Measurements from ENCODE around the gene STT3B. TPM values are rescaled to one million over a fixed set of nuclear protein-coding genes. Genes with fewer than 3 reads are reported as not detected.
"Not testable (repeated sequence)": the region's sequence is repeated elsewhere in the genome, so short reads cannot be mapped to it uniquely, and the experiment has no call there.

STT3B gene
- 116 TPM for polyA plus RNA-seq (2013, experiment 1 of 2; ENCODE audit: insufficient read length)
- 115 TPM for polyA plus RNA-seq (2013, experiment 2 of 2; ENCODE audit: insufficient read length)

DNA sequence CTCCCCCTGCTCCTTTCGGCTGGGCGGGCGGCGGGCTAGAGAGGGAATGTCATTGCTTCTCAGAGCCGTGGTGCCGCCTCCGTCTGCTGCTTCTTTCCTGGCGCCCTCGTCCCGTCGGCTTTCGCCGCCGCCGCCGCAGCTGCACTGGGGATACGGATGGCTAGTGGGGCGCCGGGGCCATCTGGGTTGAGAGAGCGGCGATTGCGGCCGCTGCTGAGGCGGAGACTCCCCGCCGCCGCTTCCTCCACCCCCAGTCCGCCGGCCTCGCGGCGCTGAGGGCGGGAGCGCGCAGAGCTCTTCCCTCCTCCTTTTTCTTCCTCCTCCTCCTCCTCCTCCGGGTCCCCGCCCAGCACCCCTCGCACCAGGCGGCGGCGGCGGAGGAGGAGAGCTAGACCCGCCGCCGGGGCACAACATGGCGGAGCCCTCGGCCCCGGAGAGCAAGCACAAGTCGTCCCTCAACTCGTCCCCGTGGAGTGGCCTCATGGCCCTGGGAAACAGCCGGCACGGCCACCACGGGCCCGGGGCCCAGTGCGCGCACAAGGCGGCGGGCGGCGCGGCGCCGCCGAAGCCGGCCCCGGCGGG lies at the start of gene STT3B:
Gene STT3B (plus strand): TSS at position 339 of the 582 bp plus-strand sequence. CDS start 74 bp downstream, at position 413.
- peak; percentile 89 for DNase-seq

DNA sequence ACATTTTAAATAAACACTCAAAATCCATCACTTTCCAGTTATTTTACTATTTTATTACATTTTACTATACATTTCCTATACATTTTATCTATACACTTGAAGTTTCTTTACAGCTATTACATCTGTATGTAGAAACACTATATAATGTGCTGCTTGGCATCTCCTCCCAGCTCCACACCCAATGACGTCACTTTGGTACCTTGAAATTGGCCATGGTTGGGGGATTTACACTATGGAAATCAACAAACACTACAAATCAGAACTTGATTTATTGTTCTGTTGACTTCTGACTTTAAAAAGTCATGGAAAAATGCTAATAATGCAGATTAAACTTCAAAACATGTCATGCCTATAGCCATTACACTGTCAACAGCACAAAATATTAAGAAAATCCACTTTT lies 48.9 kb upstream of the STT3B start:
- DNase-seq, result no peak

DNA sequence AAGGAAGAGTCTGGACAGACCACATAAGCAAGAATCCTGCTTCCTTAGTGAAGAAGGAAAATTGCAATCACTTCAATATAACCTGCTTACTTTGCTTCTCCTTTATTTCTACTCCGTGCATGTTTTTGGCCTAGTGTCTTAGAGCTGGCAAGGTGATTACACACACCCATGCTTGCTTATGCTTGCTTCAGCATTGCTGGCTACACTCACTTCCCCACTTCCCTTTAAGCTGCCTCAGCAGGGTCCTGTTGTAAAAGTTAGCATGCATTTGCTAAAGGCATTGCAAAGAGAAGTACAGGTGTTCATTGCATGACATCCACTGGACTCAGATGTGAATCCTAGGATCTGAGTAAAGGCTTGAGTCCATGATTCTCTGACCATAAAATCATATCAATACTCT lies 47.5 kb upstream of the STT3B start:
- DNase-seq, result no peak

DNA sequence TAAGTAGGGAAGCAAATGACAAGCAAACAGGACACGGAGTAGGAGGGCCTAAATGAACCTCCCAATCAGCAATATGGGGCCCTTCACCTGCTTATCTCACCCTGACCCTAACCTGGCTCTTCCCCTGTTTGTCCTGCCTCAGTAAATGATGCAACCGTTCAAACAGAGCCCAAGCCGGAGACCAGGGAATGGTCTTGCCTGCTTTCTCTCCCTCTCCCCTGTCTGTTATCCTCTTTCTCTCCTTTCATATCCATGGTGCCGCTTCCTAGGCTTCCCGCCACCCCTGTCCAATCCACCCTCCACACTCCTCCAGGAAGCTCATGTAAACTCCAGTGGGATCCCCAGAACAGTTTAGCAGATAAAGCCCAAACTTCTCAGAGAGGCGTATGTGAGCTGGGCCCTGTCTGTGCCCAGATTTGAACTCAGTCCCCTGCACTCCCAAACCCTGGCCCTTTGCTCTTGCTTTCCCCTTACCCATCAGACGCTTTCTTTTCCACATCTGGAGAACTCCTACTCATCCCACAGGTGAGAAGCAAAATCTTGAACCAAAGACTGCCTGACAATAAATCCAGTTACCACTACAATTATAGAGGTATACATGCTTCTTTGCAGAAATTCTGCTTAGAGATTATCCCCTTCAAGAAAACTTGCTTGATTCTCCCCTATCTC lies 45.7 kb upstream of the STT3B start:
- DNase-seq, result no peak

DNA sequence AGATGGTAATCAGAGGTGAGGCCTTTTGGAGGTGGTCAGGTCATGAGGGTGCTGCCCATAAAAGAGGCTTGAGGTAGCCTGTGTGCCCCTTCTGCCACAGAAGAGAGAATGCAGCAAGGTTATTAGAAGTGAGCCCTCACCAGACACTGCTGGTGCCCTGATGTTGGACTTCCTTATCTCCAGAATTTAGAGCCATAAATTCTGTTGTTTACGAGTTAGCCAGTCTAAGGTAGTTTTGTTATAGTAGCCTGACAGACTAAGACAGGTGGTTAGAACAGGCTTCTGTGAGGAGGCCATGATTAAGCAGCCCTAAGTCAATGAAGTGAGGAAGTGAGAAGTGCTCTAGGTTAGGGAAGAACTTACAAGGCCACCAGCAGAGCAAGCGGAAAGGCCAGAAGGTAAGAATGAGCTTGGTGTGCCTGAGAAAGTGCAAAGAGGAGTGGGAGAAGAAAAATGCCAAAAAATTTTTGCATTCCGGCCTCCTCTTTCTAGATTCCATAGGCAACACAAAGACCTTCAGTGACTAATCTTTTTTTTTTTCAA lies 44.2 kb upstream of the STT3B start:
- DNase-seq, result no peak

DNA sequence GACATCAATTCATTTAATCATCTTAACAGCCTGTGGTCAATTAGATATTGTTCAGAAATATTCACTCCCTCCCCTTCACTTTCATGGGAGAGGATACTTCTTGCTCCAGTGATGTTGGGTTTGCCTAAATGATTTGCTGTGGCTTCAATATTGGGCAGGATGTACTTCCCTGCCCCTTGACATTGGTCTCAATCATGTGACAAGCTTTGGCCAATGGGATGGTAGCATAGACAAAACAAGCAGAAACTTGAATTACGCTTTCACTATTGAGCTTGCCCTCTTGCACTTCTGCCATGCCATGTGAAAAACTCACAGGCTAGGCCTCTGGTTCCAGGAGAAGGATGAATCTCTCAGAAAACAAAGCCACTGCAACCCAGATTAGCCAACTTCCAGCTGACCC lies 42.2 kb upstream of the STT3B start:
- no peak for DNase-seq

DNA sequence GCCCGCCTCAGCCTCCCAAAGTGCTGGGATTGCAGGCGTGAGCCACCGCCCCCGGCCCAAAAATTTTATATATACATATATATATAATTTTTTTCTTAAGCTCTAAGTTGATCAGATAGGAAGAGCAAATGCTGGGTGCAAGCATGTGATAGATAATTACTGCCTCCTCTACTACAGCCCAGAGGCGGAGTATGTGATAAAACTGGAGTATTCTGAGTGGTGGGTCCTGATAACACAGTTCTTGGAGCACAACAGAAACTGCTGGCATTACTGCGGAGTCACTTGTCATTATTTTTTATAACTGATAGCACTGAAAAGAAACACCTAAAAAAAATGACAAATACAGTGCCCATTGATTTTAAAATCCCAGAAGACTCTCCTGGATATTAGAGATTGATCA lies 41.1 kb upstream of the STT3B start:
- DNase-seq, result no peak

DNA sequence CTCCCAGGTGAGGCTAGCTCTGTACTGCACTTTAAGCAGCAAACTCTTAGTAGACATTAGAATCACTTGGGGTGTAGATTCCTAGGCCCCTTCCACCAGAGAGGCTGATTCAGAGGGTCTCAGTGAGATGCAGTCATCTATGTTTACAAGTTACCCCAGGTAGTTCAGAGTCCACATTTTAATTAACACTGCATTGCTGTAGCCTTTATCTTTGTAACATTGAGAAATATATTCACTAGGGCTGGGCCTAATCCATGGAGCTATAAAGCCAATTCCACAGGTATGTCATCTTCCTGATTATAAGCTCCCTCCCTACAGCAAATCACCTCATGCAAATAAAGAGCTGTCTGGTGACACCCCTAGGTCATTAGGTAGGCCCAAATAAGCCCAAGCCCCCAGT lies 39.6 kb upstream of the STT3B start:
- no peak for DNase-seq

DNA sequence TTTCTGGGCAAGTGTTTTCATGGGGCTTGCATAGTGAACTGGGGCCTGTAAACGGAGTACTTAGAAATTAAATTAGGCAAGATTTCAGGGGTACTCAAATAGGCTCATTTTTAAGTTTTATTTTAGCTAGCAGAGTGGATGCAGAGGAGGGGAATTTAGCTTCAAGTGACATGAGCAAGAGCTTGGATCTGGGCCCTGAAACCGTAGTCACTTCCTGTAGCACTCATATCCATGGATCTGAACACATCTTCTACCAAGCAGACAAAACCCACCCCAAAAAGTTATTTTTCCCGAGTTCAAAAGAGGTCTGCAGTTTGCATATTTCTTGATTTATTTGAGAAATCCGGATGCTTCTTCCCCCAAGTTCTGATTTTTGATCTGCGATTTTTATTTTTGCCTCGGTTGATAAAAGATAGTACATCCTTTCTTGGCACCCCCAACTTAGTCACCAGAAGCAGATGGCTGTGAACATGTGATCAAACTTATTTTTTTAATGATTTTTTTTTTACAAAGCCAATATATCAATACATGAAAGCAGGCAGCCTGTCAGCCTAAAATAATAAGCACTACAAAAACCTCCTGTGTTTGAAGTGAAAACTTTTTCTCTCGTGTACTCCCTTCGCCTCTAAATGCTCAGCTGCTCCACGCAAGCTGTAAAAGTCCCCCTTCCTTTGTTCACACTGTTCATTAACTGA lies 36.6 kb upstream of the STT3B start:
- DNase-seq, result peak; percentile 50

DNA sequence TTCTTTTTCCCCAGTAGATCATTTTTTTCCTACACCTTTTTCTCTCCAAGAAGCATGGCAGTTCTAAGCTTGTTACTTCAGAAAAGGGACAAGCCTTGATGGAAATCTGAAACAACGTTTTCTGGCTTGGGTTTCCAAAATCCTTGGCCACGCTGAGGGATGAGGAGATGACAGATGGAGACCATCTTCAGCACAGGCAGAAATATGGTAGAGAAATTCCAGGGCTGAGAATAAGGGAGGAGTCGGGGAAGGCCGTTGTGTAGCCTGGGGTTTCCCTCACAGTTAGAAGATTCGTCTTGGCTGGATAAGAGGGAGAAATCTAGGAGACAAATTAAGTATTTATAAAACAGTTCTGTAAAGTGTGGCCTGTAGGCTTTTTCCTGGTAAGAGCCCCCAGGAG lies 33.9 kb upstream of the STT3B start:
- no peak for DNase-seq

DNA sequence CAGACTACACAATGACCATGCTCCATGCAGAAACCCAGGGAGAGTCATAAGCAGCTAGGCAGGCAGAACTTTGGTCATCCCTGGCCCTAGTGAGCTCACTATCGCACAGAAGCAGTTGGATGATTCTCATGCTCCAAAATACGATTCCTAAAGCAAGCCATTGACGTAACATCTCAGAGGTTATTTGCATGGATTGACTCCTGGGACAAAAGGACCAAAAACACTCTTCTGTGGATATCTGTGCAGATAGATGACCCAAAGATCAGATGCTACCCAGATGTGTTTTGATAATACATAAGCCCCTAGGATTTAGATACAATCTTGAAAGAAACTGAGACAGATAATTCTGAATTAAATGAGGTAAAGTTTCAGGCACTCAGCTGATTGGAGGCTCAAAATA lies 33.4 kb upstream of the STT3B start:
- no peak for DNase-seq

DNA sequence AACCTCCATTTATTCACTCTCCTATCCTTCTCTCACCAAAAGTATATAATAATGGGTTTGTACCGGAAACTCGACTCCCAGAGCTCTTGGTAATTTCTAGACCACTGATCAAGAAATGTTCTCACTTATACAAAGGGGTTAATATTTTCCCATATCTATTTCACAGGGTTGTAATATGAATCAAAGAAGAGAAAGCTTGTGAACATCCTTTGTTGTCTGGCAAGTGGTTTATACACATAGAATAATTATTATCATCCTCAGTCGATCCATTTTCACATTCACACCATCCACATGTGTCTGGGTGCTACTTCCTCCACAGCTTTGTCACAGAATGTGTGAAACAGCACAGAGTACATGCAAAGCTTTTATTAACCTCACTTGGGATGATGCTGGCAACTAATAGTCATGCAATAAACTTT lies 29.9 kb upstream of the STT3B start:
- no peak for DNase-seq

DNA sequence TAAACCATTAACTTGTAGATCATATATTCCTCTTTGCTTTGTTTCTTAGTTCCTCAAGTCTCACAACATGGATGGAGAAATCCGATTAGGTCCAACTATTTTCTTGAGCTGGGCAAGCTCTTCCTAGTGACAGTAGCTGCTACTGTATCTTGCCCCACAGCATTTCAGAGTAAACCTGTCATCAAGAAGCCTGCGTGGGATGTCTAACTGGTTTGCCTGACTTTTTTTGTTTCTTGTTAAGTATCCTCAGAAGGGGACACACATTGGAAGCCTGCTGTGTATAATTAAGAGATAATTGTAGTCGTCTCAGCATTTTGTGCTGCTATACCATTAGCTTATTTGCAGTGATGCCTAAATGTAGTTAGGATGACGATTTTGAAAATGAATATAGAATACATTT lies 29.3 kb upstream of the STT3B start:
- no peak for DNase-seq

DNA sequence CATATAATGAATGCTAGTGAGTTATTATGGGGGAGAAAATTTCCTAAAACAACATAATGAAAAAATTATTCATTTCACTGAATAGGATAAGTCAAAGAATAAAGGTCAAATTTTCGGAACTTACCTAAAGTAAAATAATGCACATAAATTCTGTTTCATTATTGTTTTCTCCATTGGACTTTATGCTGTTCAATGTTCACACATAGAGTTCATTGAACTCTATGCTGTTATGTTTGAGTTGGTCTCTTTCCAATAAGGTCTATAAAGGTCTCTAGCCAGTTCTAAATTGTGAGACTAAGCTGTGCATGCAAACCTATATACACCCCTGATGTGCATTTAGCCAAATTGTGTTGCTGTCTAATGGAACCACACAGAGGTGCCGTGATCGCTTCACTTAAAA lies 28.5 kb upstream of the STT3B start:
- DNase-seq, result no peak

DNA sequence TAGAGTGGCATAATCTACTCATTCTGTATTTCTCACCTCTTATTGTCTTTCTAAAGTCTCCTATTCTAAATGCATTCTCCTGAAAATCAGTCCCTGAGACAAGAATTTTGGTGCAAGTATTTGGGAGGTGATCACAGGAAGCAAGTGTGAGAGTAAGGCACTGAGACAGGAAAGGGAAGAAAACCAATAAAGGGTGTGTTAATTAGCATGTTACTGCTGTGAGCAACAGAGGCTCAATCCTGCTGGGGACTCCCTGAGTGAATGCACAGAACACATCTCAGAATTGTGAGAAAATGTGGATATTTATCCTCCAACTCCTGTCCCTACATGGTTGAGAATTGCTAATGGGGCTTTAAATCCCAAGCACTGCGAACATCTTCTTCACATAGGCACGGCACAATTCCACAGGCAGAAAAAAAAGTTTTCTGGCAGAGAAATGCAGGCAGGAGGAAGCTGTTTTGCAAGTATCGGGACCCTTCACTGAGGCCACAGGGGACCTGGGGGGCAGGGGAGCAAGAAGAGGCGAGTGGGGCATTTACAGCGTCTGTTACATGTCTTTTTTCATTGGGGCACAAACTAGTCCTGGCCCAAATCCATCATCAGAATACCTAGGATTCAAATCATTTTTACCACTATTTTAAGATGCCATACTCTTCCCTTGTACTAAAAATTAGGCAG lies 27.2 kb upstream of the STT3B start:
- no peak for DNase-seq

DNA sequence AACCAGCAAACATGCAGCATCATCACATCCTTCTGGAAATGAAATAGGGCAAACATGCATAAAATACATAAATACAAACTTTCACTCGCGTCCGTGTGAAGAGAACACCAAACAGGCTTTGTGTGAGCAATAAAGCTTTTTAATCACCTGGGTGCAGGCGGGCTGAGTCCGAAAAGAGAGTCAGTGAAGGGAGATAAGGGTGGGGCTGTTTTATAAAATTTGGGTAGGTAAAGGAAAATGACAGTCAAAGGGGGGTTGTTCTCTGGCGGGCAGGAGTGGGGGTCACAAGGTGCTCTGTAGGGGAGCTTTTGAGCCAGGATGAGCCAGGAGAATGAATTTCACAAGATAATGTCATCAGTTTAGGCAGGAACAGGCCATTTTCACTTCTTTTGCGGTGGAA lies 26.2 kb upstream of the STT3B start:
- DNase-seq, result not testable (repeated sequence)

DNA sequence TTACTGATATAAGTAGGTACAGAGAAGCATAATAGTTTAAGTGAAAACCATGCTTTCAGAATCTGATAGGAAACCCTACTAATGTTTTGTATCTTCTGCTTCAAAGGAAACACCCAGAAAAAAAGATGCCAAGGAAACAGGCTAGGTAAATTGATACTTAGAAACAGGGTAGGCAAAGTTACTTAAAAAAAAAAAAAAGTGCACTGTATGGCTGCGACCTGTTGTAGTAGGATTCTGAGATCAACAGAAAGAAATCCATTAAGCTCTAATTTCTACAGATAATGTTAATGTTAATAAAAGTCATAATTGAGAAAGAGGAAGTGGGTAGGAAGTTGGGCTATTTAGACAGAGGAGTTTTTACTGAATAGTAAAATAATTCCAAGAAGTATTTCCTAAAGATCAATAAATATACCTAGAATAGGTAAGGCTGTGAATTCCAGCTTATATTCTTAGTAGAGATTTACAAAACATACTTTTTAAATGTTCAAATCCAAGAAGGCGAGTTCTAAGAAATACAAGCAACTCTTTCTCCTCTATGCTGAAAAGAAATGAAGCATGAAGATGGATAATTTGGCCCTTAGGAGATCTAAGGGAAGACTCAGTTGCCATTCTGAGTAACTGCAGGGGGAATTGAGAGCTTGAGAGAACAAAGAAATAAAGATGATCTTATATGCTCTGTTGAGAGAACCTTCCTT lies 24.1 kb upstream of the STT3B start:
- no peak for DNase-seq

DNA sequence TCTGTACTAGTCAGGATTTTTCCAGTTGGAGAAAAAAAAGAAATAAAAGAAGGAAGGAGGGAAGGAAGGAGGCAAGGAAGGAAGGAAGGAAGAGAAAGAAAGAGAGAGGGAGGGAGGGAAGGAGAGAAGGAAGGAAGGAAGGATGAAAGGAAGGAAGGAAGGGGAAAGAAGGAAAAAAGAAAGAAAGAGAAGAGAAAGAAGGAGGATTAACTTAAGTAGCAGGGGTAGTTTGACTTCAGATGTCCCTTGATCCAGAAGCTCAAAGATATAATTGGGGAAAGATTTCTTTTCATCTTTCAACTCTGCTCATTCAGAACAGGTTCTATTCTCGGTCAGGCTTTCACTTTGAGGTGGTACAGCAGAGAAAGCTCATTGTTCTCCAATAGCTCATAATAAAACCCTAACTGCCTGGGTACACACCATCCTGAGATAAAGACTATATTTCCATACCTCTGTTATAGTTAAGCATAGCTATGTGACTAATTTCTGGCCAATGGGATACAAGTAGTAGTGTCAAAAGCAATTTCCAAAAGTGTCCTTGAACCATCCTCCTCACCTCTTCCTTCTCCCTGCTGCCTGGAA lies 23.5 kb upstream of the STT3B start:
- no peak for DNase-seq

DNA sequence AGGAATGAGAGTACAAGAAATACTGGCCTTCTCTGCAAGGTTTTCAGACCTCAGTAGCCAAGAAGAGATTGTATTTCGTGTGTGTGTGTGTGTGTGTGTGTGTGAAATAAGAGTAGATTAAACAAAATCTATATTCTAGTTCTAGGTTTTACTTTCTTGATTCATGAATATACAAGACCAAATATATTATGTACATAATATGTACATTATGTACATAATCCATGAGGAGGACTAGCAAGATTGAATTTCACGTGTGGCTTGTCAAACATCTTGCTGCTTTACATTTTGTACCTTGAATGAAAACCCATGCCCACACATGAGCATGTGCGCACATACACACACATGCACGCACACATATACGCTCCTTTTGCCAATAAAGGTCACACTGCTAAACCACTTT lies 18.2 kb upstream of the STT3B start:
- DNase-seq, result no peak

DNA sequence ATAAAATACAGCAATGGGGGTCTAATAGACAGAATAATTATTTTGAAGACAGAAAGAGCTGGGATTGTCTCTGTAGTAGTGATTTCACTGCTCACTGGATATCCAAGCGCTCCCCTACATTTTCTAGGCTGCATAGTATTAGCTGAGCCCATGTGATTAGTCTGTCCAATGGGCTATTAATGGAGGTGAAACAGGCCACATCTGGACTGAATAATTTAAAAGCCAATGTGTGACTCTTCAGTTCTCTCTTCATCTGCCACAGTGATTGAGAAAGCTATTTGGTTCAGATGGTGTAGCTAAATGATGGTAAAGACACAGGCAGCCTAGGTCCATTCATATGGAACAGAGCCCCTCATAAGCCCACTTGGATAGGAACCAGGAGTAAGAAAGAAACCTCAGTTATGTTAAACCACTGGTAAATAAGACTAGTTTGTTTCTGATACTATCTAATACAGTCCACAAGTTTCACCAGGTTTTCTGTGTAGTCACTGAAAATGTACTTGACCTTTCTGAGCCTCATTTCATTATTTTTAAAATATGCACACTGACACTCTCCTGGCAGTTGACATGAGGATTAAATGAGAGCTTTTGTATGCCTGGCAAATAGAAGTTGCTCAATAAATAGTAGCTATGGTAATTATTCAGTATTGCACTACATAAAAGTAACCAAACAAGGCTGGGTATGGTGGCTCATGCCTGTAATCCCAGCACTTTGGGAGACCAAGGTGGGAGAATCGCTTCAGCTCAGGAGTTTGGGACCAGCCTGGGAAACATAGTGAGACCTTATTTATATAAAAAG lies 17.0 kb upstream of the STT3B start:
- no peak for DNase-seq

DNA sequence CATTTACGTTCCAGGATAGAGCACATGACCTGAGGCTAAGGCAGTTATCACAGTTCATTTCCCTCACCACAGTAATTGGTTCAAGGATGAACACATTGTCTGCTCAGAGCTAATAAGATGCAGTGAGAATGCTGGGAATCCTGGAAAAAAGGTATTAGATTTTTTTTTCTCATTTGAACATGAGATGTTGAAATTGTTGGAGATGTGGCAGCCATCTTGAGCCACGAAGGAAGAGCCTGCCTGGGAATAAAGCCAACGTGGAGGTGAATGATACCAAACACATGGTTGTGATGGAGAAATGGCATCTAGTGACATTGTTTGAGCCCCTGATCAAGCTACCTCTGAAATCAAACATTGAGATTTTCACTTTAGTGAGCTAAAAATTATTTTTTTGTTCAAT lies 16.0 kb upstream of the STT3B start:
- DNase-seq, result no peak

Measured in fibroblast of skin of abdomen (primary cell).